H1 (cell line): Measurements from ENCODE around the gene CD300LB.

ENCODE experiments used
- CTCF ChIP-seq, 3 experiments: IDR thresholded peaks; 1 replicate in 2 of 3; 2 replicates in 1 of 3; pipeline versions ENCODE4 v1.5.1 to v1.6.1; 2011; ENCODE audit warnings: low read length in 3 of 3, mild to moderate bottlenecking in 3 of 3, inconsistent platforms in 2 of 3, low read depth in 1 of 3, moderate library complexity in 1 of 3; ENCODE audit not compliant: insufficient read depth in 1 of 3; ENCODE audit errors: control extremely low read depth in 1 of 3
- EP300 ChIP-seq, 2 experiments: IDR thresholded peaks; 1 replicate in 1 of 2; 2 replicates in 1 of 2; pipeline ENCODE4 v1.6.1; 2011 to 2012; ENCODE audit warnings: low read depth in 2 of 2, low read length in 2 of 2, mild to moderate bottlenecking in 2 of 2, borderline replicate concordance in 1 of 2, inconsistent platforms in 1 of 2, moderate library complexity in 1 of 2
- GABPA ChIP-seq: IDR thresholded peaks from 2 replicates; pipeline ENCODE4 v1.6.1; 2011; ENCODE audit warnings: mild to moderate bottlenecking, low read length, moderate library complexity, borderline replicate concordance; ENCODE audit not compliant: insufficient read depth
- MAX ChIP-seq: IDR thresholded peaks from 2 replicates; pipeline ENCODE4 v1.6.1; 2012; ENCODE audit warnings: inconsistent platforms
- POLR2A ChIP-seq, 2 experiments: IDR thresholded peaks; 1 replicate in 1 of 2; 2 replicates in 1 of 2; pipeline ENCODE4 v1.6.1; 2011; ENCODE audit warnings: low read depth in 2 of 2, low read length in 2 of 2, mild to moderate bottlenecking in 2 of 2; ENCODE audit errors: control extremely low read depth in 1 of 2
- RFX5 ChIP-seq: IDR thresholded peaks from 2 replicates; pipeline ENCODE4 v1.6.1; 2011; ENCODE audit warnings: low read depth, low read length, improper control_type of control experiment, borderline replicate concordance
- RNF2 ChIP-seq: fragments of 200-900, 300-1000 bp; sonication (generic); IDR thresholded peaks from 2 replicates; pipeline ENCODE4 v1.7.1; 2016; ENCODE audit warnings: borderline replicate concordance, low read depth, mild to moderate bottlenecking, antibody characterized with exemption, low read length; ENCODE audit not compliant: poor library complexity, severe bottlenecking; ENCODE audit errors: missing control alignments
- SIX5 ChIP-seq: IDR thresholded peaks from 2 replicates; pipeline ENCODE4 v1.6.1; 2011; ENCODE audit warnings: mild to moderate bottlenecking, low read depth, low read length
- TEAD4 ChIP-seq: IDR thresholded peaks from 2 replicates; pipeline ENCODE4 v1.6.1; 2012; ENCODE audit warnings: low read depth, low read length, inconsistent platforms, mixed read lengths
- YY1 ChIP-seq: IDR thresholded peaks from 2 replicates; pipeline ENCODE4 v1.6.1; 2011; ENCODE audit warnings: low read depth, mild to moderate bottlenecking, low read length

- TF ChIP-seq POLR2A (IDR thresholded peaks at IDR 0.05; ENCODE audit: control extremely low read depth in 1 of 2, low read depth in 2 of 2, low read length in 2 of 2) (no peak), CTCF (IDR thresholded peaks at IDR 0.05; ENCODE audit: control extremely low read depth in 1 of 3, insufficient read depth in 1 of 3, low read depth in 1 of 3, low read length in 3 of 3) (no peak), RNF2 (no peak), EP300 (IDR thresholded peaks at IDR 0.05; ENCODE audit: borderline replicate concordance in 1 of 2, low read depth in 2 of 2, low read length in 2 of 2) (no peak), RFX5 (no peak), TEAD4 (no peak), SIX5 (no peak), GABPA (no peak), YY1 (no peak), MAX (no peak)
These were observed 39.6 kb downstream of the CD300LB start for GRCh38 chr17:74491626-74492025.
